SK-N-SH (cell line): Measurements from ENCODE around the gene MARS1.

Experiments
- CHD2 ChIP-seq: fragments of 150-350 bp; IDR thresholded peaks from 2 replicates; pipeline ENCODE4 v1.6.1; 2018; ENCODE audit warnings: low read length; ENCODE audit not compliant: partially characterized antibody
- FOXM1 ChIP-seq: IDR thresholded peaks from 2 replicates; pipeline ENCODE4 v1.4.0; 2012; ENCODE audit warnings: low read depth, mild to moderate bottlenecking
- NFIC ChIP-seq: IDR thresholded peaks from 2 replicates; pipeline ENCODE4 v1.4.0; 2012; ENCODE audit warnings: borderline replicate concordance
- NRF1 ChIP-seq: IDR thresholded peaks from 2 replicates; pipeline ENCODE4 v1.6.1; 2012; ENCODE audit warnings: low read depth, mild to moderate bottlenecking, low read length
- POLR2AphosphoS5 ChIP-seq: IDR thresholded peaks from 2 replicates; pipeline ENCODE4 v1.6.1; 2012; ENCODE audit warnings: low read depth, low read length
- SMC3 ChIP-seq: IDR thresholded peaks from 2 replicates; pipeline ENCODE4 v1.6.1; 2012; ENCODE audit warnings: low read depth, low read length, improper control_type of control experiment
- TF ChIP-seq, protein P1 (sequence below): fragments of 200-600 bp; sonication (generic); IDR thresholded peaks from 2 replicates; pipeline ENCODE4 v1.6.1; 2017; ENCODE audit warnings: antibody characterized with exemption, mild to moderate bottlenecking, moderate library complexity
- TF ChIP-seq, protein P2 (sequence below): IDR thresholded peaks from 2 replicates; pipeline ENCODE4 v1.4.0; 2012; ENCODE audit warnings: low read depth, borderline replicate concordance
- TF ChIP-seq, protein P3 (sequence below): IDR thresholded peaks from 2 replicates; pipeline ENCODE4 v1.4.0; 2012; ENCODE audit warnings: low read depth
- TF ChIP-seq, protein P4 (sequence below): IDR thresholded peaks from 2 replicates; pipeline ENCODE4 v1.6.1; 2012; ENCODE audit warnings: mild to moderate bottlenecking, low read depth, low read length, moderate library complexity

DNA sequence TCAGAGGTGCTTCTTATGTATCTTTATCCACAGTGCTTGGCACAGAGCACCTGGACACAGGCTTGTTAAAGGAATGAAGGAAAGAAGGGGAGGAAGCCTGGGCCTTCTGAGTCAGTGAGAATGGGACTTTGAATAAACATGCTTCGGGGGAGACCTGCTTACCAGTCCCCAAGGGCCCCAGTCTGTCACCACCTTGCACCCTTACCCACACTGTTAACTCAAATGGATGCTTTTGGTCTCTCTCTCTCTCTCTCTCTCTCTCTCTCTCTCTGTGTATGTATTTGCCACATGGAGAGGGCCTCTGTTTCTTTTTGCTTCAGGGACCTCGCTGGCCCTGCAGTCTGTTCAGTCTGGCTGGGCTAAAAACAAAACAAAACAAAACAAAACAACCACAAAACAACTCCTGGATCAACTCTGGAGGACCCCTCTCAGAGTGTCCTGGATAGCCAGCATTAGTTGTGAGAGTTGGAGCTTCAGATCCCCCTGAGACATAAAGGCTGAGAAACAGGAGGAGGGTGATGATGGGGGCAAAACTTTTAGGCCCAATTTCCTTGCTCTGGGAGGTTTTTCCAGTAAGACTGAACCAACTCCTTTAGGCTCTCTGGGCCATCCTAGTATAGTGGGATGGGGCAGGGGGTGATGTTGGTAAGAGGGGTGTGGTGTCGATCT is 63.9 kb downstream of the MARS1 start:
- TF ChIP-seq, protein P1, sequence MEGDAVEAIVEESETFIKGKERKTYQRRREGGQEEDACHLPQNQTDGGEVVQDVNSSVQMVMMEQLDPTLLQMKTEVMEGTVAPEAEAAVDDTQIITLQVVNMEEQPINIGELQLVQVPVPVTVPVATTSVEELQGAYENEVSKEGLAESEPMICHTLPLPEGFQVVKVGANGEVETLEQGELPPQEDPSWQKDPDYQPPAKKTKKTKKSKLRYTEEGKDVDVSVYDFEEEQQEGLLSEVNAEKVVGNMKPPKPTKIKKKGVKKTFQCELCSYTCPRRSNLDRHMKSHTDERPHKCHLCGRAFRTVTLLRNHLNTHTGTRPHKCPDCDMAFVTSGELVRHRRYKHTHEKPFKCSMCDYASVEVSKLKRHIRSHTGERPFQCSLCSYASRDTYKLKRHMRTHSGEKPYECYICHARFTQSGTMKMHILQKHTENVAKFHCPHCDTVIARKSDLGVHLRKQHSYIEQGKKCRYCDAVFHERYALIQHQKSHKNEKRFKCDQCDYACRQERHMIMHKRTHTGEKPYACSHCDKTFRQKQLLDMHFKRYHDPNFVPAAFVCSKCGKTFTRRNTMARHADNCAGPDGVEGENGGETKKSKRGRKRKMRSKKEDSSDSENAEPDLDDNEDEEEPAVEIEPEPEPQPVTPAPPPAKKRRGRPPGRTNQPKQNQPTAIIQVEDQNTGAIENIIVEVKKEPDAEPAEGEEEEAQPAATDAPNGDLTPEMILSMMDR = no peak
- TF ChIP-seq, protein P2, sequence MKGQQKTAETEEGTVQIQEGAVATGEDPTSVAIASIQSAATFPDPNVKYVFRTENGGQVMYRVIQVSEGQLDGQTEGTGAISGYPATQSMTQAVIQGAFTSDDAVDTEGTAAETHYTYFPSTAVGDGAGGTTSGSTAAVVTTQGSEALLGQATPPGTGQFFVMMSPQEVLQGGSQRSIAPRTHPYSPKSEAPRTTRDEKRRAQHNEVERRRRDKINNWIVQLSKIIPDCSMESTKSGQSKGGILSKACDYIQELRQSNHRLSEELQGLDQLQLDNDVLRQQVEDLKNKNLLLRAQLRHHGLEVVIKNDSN = no peak
- no peak for TF ChIP-seq NRF1
- TF ChIP-seq CHD2 = no peak
- TF ChIP-seq, protein P3, sequence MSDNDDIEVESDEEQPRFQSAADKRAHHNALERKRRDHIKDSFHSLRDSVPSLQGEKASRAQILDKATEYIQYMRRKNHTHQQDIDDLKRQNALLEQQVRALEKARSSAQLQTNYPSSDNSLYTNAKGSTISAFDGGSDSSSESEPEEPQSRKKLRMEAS = no peak
- TF ChIP-seq NFIC = no peak
- TF ChIP-seq FOXM1 = no peak
- TF ChIP-seq, protein P4, sequence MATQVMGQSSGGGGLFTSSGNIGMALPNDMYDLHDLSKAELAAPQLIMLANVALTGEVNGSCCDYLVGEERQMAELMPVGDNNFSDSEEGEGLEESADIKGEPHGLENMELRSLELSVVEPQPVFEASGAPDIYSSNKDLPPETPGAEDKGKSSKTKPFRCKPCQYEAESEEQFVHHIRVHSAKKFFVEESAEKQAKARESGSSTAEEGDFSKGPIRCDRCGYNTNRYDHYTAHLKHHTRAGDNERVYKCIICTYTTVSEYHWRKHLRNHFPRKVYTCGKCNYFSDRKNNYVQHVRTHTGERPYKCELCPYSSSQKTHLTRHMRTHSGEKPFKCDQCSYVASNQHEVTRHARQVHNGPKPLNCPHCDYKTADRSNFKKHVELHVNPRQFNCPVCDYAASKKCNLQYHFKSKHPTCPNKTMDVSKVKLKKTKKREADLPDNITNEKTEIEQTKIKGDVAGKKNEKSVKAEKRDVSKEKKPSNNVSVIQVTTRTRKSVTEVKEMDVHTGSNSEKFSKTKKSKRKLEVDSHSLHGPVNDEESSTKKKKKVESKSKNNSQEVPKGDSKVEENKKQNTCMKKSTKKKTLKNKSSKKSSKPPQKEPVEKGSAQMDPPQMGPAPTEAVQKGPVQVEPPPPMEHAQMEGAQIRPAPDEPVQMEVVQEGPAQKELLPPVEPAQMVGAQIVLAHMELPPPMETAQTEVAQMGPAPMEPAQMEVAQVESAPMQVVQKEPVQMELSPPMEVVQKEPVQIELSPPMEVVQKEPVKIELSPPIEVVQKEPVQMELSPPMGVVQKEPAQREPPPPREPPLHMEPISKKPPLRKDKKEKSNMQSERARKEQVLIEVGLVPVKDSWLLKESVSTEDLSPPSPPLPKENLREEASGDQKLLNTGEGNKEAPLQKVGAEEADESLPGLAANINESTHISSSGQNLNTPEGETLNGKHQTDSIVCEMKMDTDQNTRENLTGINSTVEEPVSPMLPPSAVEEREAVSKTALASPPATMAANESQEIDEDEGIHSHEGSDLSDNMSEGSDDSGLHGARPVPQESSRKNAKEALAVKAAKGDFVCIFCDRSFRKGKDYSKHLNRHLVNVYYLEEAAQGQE = no peak
- no peak for TF ChIP-seq POLR2AphosphoS5
- no peak for TF ChIP-seq SMC3
